Astrocyte of the spinal cord (primary cell): ENCODE data around the gene NCAM2.
A peak's percentile ranks its signal among the peaks of the same experiment; 100 is the strongest.

Source experiments
- DNase-seq: peaks from one replicate; pipeline ENCODE4 v3.0.0; 2011; ENCODE audit warnings: low read depth, low spot score
- H3K4me3 ChIP-seq: 2 replicates; pipeline ENCODE4 v1.5.1; 2011; ENCODE audit warnings: low read depth, mild to moderate bottlenecking, low read length, moderate library complexity
- CTCF ChIP-seq: IDR thresholded peaks from 2 replicates; pipeline ENCODE4 v1.5.1; 2012; ENCODE audit warnings: low read depth, mild to moderate bottlenecking, low read length, inconsistent platforms
- in situ Hi-C: cut with HindIII; loops from 2 replicates; pipeline ENCODE4 v1.10.0; 2017; ENCODE audit warnings: low sequenced_read_pairs

Gene NCAM2

GRCh38 chr21:21182401-21183010, 184.3 kb downstream of the NCAM2 start:
- DNase-seq, result no peak
- in situ Hi-C loops, result no loop called here
- no peak overlapping the region for H3K4me3 ChIP-seq
- no peak for TF ChIP-seq CTCF

- no peak for TF ChIP-seq CTCF
- H3K4me3 ChIP-seq, result no peak overlapping the region
- in situ Hi-C loops, result no loop called here
- no peak for DNase-seq
Measured at GRCh38 chr21:21183092-21183491, 184.9 kb downstream of the NCAM2 start.

GRCh38 chr21:21184771-21185528, 186.7 kb downstream of the NCAM2 start:
- DNase-seq, result no peak
- TF ChIP-seq CTCF, result no peak
- no peak overlapping the region for H3K4me3 ChIP-seq
- in situ Hi-C loops, result no loop called here

- no peak overlapping the region for H3K4me3 ChIP-seq
- in situ Hi-C loops, result no loop called here
- no peak for DNase-seq
- no peak for TF ChIP-seq CTCF
Measured at GRCh38 chr21:21187579-21187978, 189.4 kb downstream of the NCAM2 start.

GRCh38 chr21:21188513-21189195, 190.4 kb downstream of the NCAM2 start:
- H3K4me3 ChIP-seq, result no peak overlapping the region
- TF ChIP-seq CTCF, result no peak
- in situ Hi-C loops, result no loop called here
- peak; percentile 43 for DNase-seq

GRCh38 chr21:21195417-21195943, 197.3 kb downstream of the NCAM2 start:
- in situ Hi-C loops, result no loop called here
- no peak overlapping the region for H3K4me3 ChIP-seq
- DNase-seq, result no peak
- no peak for TF ChIP-seq CTCF
